ENCODE measurements around the gene NUDT17.

The NUDT17 gene

DNA sequence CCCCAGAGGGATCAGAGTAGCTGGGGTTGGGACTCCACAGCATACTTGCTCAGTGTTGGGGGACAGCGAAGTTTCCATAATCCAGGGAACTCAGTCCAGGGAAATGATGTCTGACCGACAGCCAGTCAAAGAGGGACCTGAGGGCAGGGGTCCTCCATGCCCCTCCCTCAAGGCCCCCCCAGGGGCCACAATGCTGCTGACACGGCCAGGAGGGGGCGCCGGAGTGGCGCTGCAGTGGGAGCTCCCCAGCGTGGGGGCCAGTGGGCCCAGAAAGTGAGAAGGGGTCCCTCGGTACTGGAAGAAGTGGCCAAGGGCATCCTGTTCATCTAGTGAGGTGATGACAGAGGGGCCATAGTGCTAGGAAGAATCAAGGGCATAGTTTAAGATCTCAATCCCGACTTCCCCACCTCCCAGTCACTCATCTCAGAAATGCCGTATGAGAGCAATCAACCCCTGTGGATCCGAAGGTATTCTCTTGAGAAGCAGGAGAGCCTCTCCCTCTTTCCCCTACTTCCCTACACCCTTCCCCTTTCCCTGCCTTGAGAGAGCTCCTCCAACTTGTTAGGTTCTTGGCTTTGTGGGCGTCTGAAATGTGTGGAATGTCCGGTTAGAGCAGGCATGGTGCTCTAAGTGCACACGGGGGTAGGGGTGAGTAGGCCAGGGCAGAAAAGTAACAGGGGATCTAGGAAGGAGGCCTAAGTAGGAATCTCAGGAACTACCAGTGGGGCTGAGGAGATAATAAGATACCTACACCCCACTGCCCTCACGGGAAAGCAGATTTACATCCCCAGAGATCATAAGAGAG is 4.1 kb downstream of the NUDT17 start:
- DNase-seq: no peak

DNA sequence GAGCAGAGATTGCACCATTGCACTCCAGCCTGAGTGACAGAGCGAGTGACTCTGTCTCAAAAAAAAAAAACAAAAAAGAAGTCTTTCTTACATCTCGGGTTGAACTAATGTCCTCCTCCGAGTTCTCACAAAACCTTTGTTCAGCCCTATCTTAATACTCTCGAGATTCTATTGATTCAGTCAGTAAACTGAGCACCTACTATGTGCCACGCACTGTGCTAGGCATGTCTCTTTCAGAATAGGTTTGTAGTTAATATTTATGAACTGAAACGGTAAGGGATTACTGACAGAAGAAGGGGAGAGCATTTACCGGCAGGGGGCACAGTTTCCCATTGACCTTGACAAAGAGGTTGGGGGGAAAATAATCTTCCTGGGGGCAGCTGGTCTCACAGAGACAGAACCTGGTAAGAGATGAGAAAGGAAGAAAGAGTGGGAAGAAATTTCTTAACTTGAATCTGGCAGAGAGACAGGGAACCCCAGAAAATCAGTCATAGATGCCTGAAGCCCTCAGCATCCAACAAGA is 10.1 kb downstream of the NUDT17 start:
- DNase-seq: no peak

DNA sequence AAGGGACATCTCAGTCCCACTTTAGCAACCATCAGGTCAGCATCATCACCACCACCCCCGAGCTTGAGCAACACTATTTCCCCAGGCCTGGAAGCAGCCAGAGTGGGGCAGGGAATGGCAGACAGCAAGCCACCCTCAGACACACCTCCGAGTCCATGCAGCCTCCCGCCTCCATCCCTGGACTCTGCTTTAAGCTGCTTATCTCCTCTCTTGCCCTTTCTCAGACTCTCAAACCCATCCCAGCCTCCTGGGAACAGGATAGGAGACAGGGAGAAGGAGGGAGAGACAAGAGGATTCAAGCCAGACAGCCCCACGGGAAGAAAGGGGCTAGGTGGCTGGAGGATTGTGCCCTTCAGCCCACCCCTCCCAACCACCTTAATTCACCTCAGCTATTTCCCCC is 11.7 kb downstream of the NUDT17 start:
- no peak for DNase-seq

DNA sequence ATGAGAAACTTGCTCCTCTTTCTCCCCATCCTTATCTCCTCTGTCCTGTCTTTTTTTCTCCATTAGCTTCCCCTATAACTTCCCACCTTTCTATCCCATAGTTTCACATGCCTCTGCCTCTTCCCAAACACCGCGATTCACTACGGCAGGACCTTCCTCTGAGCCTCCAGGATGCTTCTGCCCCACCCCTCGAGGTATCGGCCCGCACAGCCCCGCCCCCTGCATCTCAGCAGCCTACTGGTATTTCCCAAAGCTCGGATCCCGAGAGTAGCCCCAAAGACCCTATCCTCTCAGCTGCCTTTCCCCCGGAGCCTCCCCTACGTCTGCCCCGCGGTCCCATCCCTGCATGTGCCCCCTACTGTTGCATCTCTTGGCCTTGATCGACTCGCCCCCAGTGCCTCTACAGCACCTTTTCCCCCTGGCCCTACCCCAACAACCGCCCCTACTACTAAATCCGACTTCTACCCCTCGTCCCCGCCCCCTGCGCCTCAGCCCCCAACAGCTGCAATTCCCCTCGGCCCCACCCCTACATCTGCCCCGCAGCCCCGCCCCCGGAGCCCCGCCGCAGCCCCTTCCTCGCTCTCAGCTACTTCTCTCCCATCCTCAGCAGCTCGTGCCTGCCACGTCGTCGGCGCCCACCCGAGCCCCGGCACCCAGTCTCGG is 12.9 kb downstream of the NUDT17 start:
- no peak for DNase-seq

DNA sequence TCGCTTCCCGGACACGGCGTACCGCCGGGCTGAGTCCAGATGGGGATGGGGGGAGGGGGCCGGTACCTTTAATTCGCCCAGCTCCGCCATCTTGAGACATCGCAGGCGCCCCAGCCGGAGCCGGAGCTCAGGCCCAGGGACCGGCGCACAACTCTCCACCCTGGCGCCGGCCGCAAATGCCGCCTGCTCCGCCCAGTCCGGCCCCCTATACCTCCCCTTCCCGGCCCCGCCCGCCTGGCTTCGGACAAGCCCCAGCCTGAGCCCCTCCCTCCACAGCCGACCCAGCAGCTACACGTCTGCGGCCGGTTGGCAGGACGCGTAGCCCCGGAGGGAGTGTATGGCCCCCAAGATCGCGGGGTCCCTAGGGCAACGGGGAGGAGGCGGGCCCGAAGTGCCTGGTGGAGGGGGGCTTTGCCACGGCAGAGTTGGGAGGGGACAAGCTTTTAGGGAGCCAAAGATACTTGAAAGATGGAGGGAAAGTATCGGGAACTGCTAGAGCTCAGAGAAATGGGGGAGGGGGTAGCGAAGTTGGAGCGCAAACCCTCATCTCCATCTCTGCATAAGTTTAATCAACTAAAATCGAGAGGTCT is 13.6 kb downstream of the NUDT17 start, which contains the start of gene PIAS3:
Gene PIAS3 (minus strand): TSS at position 181 of the 590 bp plus-strand sequence. CDS start 91 bp downstream, at position 90.
- DNase-seq: peak; percentile 31

DNA sequence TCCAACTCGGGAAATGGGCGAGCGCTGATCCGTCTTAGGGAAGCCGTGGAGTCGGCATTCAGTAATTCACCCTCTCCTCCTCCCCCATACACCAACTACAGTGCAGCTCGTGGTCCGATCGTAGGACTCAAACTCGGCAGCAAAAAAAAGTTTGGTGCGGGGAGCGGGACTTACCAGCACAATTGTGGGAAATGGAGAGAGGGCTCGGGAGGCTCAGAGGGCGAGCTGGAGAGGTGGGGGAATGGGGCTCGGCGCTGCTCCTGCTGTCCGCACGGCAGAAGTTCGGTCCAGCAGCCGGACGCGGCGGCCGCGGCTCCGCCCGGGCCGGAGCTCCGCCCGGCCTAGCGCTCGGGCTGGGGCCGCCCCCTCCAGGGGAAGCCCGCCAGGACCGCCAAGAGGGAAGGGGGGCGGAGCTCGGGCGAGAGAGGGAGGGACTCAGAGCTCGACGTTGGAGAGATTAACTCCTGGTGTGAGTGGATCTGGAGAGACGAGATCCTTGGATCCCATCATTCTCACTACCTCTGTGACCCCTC is 14.1 kb downstream of the NUDT17 start:
- DNase-seq: no peak

DNA sequence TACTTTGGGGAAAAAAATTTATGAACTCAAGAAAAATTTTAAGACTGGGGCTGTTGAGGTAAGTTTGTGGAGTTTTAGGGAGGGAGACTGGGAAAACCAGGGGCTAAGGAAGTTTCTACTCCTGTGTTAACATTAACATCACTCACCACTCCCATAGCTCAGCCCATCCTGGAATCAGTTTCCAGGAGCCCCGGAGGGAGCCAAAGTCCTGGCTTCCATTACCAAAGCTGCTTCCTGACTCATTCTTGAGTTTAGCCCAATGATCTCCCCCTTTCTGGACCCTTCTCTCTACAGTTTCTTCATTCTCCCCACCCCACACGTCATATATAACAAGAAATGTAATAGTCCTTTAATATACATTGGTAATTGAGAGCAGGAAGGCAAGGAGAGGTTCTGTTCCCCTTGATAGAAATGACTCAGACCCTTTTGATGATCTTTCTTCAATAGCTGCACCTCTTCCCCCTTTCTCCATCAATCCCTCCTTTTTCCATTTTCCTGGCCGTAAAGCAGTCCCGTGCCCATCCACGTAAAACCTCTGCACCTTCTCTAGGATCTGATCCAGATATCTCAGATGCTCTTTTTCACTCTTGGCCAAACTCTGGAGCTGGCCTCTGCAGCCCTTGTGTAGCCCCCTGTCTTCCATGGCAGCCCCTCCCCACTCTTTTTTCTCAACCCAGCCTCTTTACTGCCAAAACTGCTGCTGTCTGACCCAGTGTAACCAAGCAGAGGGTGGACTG is 18.0 kb downstream of the NUDT17 start:
- DNase-seq: no peak

DNA sequence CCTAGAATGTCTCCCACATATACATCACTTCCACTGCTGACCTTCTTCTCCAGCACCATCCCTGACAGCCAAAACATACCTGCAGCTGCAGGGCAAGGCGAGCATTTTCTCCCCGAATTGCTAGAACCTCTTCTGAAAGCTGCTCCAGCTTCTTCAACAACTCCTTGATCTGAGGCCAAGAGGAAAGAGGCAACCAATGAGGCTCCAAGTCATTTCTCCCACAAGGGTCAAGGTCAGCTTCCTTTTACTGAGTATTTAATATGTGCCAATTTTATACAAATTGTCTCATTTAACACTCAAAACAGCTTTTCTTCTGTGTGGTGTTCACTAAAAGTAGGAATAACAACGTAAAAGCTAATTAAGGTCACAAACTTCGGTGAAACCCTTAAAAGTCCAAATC is 22.8 kb downstream of the NUDT17 start:
- no peak for DNase-seq

DNA sequence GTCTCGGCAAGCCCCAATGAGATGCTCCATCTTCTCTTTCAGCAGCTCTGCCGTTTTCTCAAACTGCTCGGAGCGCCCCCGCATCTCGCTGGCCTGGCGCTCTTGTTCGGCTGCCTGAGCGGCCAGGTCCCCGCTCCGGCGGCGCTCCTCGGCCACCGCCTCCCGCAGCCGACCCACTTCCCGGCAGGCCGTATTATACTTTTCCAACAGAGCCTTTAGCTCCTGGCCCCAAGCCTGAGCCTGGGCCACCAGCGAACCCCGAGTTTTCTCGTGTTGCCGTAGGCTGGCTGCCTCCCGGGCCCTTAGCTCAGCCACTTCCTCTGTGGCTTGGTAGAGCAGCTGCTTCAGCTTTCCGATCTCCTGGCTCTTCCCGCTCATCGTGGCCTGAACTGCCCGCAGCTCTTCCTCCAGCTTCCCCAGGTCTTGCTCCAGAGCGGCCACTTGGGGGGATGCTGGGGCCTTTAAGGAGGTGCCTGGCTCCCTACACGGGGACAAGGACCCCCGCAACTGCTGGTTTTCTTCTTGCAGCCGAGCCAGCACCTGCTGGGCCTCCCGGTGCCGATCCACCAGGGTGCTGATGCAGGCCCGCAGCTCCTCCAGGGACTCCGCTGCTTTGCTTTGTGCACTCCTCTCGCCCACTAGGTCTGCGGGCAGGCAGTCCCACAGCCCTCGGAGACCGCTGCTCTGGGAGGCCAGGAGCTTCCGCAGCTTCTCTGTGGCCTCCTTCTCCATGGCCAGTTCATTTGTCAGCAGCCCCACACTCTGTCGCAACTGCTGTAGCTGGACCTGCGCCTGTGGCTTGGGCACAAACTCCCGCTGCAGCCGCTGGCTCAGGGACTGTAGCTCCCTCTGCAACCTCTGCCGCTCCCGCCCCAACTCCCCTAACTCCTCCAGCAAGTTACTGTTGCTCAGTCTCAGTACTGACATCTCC is 26.8 kb downstream of the NUDT17 start:
- DNase-seq: no peak

DNA sequence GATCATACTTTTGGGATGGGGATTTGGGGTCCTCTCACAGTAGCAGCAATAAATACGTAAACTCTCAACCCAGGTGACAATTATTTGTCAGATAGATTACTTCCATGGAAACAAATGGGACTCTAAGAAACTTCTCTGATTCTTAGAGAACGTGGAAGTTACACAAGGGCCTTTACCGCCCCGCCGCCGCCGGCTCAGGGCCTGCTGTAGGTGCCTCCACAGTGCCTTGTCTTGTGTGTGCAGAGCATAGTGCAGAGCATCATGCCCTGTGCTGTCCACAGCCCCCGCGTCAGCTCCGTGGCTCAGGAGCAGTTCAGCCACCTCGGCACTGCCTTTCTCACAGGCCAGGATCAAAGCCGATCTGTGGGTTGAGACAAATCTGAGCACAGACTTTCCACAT is 29.2 kb downstream of the NUDT17 start:
- no peak for DNase-seq

DNA sequence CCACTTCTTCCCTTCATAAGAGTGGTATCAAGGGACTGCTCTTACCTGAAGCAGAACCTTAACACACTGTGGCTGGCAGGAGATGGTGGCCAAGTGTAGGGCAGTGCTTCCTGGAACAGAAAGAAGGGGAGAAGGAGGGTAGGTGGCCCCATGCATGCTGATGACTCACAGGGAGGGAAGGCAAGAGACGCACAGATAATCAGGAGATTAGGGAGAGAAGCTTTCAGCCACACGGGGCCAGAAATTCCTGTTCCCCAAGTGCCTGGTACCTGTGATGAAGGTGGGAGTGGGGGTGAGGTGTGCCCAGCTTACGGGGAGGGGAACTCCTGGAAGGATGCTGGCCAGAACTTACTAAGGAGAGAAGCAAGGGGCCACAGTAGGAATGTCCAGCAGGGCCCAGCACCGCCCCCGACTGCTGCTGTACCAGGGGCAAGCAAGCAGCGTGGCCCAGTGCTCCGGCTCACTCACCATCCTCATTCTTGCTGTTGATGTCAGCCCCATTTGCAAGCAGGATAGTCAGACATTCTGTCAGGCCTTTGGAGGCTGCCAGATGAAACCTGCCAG is 32.6 kb downstream of the NUDT17 start:
- DNase-seq: no peak

DNA sequence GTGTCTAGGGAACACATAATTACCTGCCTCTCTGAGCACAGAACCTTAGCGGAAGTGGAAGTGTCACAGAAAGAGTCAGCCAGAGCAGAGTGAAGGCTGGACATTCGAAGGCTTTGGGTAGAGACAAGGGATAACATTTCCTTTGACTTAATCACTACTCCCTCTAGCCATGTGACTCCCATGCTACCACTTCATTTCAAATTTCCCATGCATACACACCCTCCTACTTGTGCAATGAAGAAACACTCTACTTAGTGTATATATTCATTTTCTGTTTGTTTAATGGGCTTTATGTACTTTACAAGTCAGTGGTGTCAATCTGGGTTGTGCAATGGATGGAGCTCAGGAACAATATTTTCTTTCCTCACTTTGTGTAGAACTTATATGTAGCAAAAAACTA is 33.3 kb downstream of the NUDT17 start:
- DNase-seq: no peak

DNA sequence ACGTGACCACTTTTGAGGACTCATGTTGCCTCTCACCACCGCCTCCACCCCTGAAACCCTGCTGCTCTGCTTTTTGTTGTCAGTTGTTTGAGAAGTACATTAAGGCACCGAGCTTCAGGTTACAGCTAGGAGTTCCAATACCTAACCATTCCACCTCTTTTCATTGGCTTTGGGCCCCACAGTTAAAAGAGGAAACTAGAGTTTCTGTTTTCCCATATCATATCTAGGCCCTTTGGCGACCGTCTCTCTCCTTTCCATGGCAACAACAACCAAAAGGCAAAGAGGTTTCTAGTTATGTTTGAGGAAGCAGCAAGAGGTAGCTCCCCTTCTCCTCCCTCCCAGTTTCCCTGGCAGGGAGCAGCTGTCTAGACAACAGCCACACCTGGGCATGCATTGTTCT is 34.3 kb downstream of the NUDT17 start:
- DNase-seq: no peak

DNA sequence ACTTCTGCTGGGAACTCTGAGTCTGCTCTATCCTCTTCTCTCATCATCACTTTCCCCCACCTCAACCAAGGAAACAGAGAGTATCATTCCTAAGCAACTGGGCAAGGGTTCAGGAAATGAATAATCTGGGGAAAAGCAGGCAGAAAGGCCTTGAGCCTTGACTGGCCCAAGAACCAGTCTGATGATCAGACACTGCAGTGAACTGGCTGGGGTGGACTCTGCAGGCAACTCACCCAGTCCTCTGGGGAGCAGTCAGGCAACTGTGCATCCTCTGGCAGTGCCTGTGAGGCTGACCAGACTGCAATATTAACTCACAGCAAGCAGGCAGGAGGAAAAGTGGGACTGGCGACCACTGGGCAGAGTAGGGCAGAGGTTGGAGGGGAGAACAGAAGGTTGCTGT is 39.2 kb downstream of the NUDT17 start:
- no peak for DNase-seq

DNA sequence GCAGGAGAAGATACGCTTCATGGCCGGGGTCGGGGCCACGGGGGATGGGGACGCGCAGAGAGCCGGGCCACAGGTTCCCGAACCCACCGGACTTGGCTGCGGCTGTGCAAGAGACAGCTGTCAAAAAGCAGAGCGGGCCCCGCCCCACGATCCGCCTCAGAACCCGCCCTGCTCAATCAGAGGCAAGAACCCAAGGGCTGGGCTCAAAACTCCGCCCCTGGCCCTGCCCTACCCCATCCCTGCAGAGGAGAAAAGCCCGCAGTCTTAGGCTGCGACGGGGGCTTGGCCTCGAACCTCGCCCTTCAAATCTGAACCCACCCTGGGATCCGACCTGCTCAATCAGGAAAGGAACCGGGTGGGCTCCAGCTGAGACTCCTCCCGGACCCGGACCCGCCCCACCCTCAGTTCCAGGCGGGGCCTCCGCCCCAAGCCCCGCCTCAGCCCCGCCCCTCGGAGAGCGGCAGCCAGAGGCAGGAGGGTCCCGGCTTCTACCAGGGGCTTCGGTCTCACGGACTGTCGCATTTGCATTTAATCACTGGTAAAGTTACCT is 40.4 kb downstream of the NUDT17 start, which contains the start of gene ANKRD35:
Gene ANKRD35 (minus strand): TSS at position 129 of the 550 bp plus-strand sequence. CDS start 108 bp downstream, at position 21.
- no peak for DNase-seq

DNA sequence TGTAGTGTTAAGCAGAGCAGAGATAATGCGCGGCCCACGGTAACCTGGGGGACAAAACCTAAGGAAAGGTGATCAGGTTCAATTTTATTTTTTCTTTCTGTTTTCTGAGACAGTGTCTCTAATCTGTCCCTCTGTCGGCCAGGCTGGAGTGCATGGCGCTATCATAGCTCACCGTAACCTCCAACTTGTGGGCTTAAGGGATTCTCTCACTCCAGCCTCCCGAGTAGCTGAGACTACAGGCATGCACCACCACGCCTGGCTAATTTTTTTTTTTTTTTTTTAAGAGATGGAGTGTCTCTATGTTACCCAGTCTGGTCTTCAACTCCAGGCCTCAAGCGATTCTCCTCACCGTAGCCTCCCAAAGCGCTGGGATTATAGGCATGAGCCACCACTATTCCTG is 41.0 kb downstream of the NUDT17 start:
- DNase-seq: no peak

DNA sequence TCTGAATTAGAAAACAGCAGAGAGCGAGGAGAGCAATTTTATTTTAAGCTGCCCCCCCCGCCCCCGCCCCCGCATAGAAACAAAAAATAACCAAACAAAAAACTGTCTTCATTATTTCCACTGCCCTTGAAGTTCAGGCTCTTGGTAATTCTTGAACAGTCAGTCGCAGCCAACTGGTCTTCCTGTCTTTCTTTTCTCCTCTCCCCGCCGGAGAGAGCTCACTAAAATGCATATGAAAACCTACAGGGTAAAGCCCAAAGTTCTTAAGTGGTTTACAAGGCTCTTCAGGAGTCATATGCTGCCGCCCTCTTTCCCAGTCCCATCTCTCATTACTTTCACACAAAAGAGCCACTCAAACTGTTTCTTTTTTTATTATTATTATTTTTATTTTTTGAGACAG is 41.4 kb downstream of the NUDT17 start:
- DNase-seq: no peak

DNA sequence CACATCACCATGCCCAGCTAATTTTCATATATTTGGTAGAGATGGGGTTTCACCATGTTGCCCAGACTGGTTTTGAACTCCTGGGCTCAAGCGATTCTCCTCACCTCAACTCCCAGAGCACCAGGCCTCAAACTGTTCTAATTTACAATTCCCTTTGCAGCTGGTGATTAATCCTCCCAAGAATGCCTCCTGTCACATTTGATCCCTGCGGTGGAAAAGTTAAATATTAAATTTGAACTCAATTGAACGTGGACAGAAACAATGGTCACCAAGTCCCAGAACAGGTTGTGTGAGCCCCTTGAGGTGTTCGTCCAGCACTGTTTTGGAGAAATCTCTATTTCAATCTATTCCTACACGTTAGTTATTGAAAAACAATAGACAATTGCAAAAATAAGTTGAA is 42.2 kb downstream of the NUDT17 start:
- DNase-seq: no peak

DNA sequence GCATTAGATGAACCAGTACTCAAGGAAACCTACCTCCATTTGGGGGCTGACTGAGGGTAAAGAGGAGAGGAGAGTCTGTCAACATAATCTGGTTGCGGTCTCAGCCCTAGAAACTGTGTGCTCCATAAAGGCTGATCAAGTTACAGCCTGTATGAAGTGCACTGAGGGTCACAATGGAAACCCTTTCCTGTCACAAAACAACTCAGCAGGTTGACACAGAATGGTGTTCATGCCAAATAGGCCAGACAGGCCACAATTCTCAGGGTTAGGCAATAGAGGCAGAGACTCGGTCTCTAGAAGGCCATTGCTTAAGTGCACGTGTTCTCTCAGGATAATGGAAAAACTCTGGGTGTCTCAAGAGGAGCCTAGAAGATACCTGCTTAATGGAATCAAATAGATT is 44.3 kb downstream of the NUDT17 start:
- DNase-seq: no peak

DNA sequence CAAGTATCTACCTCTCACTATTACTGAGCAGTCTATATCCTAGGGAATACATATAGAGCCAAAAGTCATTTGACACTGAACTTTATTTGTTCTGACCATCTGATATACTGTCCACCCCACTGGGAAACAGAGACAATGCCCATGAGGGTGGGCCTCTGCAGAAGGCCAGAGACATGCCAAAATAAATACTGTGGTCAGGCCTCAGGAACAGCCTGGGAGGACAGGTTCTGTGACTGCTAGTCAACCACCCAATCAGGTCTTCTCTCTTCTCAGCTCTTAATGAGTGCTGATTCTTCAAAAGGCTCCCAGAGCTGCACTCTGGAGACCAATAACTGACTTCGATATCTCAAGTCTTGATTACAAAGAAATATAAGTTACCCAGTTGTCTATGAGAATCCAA is 45.7 kb downstream of the NUDT17 start:
- no peak for DNase-seq
